ENCODE results near the gene OSBPL2. TPM values are rescaled to one million over a fixed set of nuclear protein-coding genes. Genes with fewer than 3 reads are reported as not detected.

Gene OSBPL2
- total and polyA plus RNA-seq, 2 donors (not counting 1 experiment from before 2014, with no cell fraction given), result 13.3 to 27.9 TPM

GRCh38 chr20:62323146-62323979, 85.0 kb downstream of the OSBPL2 start:
- H3K27me3 ChIP-seq (ENCODE audit: control insufficient read depth, insufficient read depth, low read length), result no peaks in the 10 kb centered on the region
- no peak overlapping the region for H3K27ac ChIP-seq (ENCODE audit: insufficient read depth, low read length)
- H3K79me2 ChIP-seq (ENCODE audit: control insufficient read depth, insufficient read depth, low read length), result no peaks in the 10 kb centered on the region
- no peak overlapping the region for H2AFZ ChIP-seq (ENCODE audit: low read length)
- H3K4me1 ChIP-seq (ENCODE audit: control insufficient read depth, extremely low read depth, insufficient read depth, low read length), result no peaks in the 10 kb centered on the region
- TF ChIP-seq EZH2 (IDR thresholded peaks at IDR 0.05; ENCODE audit: low read length, missing control alignments) (no peak), CTCF (conservative IDR thresholded peaks at IDR 0.05 in 1 of 2, IDR thresholded peaks at IDR 0.05 in 1 of 2; ENCODE audit: low read depth in 1 of 2, low read length in 2 of 2) (no peak)
- H3K4me3 ChIP-seq (replicated peaks in 1 of 4; ENCODE audit: control extremely low read depth in 1 of 4, insufficient read depth in 1 of 4, low read depth in 3 of 4, low read length in 4 of 4), result no peak overlapping the region
- H3K9ac ChIP-seq (ENCODE audit: insufficient read depth, low read length), result no peak overlapping the region
- no peaks in the 10 kb centered on the region for H4K20me1 ChIP-seq (ENCODE audit: control insufficient read depth, extremely low read depth, insufficient read depth, low read length)
- H3K9me3 ChIP-seq (ENCODE audit: control insufficient read depth, insufficient read depth, low read depth, low read length), result no peaks in the 10 kb centered on the region
- H3K36me3 ChIP-seq (ENCODE audit: control insufficient read depth, insufficient read depth, low read length), result peaks cover 28% of the 10 kb centered on the region
- no peak overlapping the region for H3K4me2 ChIP-seq (ENCODE audit: extremely low read depth, insufficient read depth, low read length)
- no peak for DNase-seq (ENCODE audit: low read depth in 2 of 2)

DNA sequence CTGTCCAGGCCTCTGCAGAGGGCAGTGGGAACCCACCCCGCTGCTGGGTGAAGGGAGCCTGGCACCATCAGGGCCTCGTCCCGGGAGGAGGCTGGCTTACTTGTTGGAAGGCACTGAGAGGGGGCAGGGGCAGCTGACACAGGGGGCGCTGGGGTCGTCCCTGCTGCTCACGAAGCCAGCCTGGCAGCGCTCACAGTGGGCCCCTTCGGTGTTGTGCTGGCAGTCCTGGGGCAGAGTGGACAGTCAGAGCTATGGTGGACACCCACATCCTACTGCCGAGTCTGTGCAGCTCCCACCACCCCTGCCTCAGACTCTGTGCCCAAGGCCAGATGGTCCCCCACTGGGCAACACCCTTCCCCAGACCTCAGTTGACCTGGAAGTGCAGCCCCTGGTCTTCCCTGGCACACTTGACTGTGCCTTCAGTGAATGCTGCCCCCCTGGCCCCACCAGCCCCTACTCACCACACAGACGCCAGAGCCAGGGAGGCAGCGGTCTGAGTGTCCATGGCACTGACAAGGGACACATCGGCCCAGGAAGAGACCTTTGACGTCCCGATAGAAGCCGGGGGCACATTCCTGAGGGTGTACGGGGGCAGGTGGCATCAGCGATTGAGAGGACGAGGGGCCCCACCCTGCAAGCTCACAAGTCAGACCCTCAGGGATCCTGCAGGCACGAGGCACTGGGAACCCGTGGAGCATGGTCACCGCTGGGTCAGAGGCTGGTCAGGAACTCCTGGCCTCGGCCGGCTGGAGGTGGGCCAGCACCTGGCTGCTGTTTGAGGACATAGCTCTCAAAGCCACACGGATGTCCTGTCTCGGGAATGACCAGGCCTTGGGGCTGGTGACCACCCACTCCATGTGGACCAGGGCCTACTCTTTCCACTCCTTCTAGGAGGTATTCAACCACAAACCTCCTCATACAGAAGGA, 85.9 kb downstream of the OSBPL2 start:
- TF ChIP-seq CTCF (conservative IDR thresholded peaks at IDR 0.05 in 1 of 2, IDR thresholded peaks at IDR 0.05 in 1 of 2; ENCODE audit: low read depth in 1 of 2, low read length in 2 of 2), result no peak
- TF ChIP-seq EZH2 (IDR thresholded peaks at IDR 0.05; ENCODE audit: low read length, missing control alignments), result no peak
- peaks cover 29% of the 10 kb centered on the region for H3K36me3 ChIP-seq (ENCODE audit: control insufficient read depth, insufficient read depth, low read length)

More for the DNA sequence above, 85.9 kb downstream of the OSBPL2 start:
- Histone ChIP-seq H3K27ac (ENCODE audit: insufficient read depth, low read length) (no peak overlapping the region), H3K27me3 (ENCODE audit: control insufficient read depth, insufficient read depth, low read length) (no peaks in the 10 kb centered on the region), H3K4me3 (replicated peaks in 1 of 4; ENCODE audit: control extremely low read depth in 1 of 4, insufficient read depth in 1 of 4, low read depth in 3 of 4, low read length in 4 of 4) (no peak overlapping the region), H2AFZ (ENCODE audit: low read length) (no peak overlapping the region), H3K4me2 (ENCODE audit: extremely low read depth, insufficient read depth, low read length) (no peak overlapping the region), H4K20me1 (ENCODE audit: control insufficient read depth, extremely low read depth, insufficient read depth, low read length) (no peaks in the 10 kb centered on the region), H3K9me3 (ENCODE audit: control insufficient read depth, insufficient read depth, low read depth, low read length) (no peaks in the 10 kb centered on the region), H3K9ac (ENCODE audit: insufficient read depth, low read length) (no peak overlapping the region), H3K4me1 (ENCODE audit: control insufficient read depth, extremely low read depth, insufficient read depth, low read length) (no peaks in the 10 kb centered on the region), H3K79me2 (ENCODE audit: control insufficient read depth, insufficient read depth, low read length) (no peaks in the 10 kb centered on the region)
- DNase-seq (ENCODE audit: low read depth in 2 of 2), result no peak
